ENCODE measurements around the gene HS3ST4. TPM values are rescaled to one million over a fixed set of nuclear protein-coding genes. Genes with fewer than 3 reads are reported as not detected.
"Not testable (repeated sequence)": the region's sequence is repeated elsewhere in the genome, so short reads cannot be mapped to it uniquely, and the experiment has no call there.

Gene HS3ST4
- total RNA-seq, 1 experiment from 2014 or later: not detected

- DNase-seq (ENCODE audit: low read depth): no peak
These were observed 37.6 kb downstream of the HS3ST4 start for GRCh38 chr16:25729188-25729915.

GRCh38 chr16:25730396-25730795 lies 38.6 kb downstream of the HS3ST4 start:
- DNase-seq (ENCODE audit: low read depth): no peak

- no peak for DNase-seq (ENCODE audit: low read depth)
These were observed 42.9 kb downstream of the HS3ST4 start for GRCh38 chr16:25734430-25735385.

GRCh38 chr16:25735645-25736044 lies 43.9 kb downstream of the HS3ST4 start:
- no peak for DNase-seq (ENCODE audit: low read depth)

GRCh38 chr16:25747160-25747758 lies 55.5 kb downstream of the HS3ST4 start:
- DNase-seq (ENCODE audit: low read depth): no peak

- no peak for DNase-seq (ENCODE audit: low read depth)
These were observed 56.4 kb downstream of the HS3ST4 start for GRCh38 chr16:25748092-25748654.

GRCh38 chr16:25750488-25751216 lies 58.9 kb downstream of the HS3ST4 start:
- DNase-seq (ENCODE audit: low read depth): no peak

GRCh38 chr16:25751230-25751835 lies 59.6 kb downstream of the HS3ST4 start:
- DNase-seq (ENCODE audit: low read depth): no peak

GRCh38 chr16:25764466-25764865 lies 72.7 kb downstream of the HS3ST4 start:
- DNase-seq (ENCODE audit: low read depth): no peak

GRCh38 chr16:25771216-25771615 lies 79.5 kb downstream of the HS3ST4 start:
- no peak for DNase-seq (ENCODE audit: low read depth)

- DNase-seq (ENCODE audit: low read depth): no peak
These were observed 80.2 kb downstream of the HS3ST4 start for GRCh38 chr16:25771812-25772568.

- DNase-seq (ENCODE audit: low read depth): not testable (repeated sequence)
These were observed 84.5 kb downstream of the HS3ST4 start for GRCh38 chr16:25776214-25776613.

- DNase-seq (ENCODE audit: low read depth): no peak
These were observed 91.5 kb downstream of the HS3ST4 start for GRCh38 chr16:25783226-25783625.

- no peak for DNase-seq (ENCODE audit: low read depth)
These were observed 93.6 kb downstream of the HS3ST4 start for GRCh38 chr16:25785361-25785760.

- DNase-seq (ENCODE audit: low read depth): no peak
These were observed 95.0 kb downstream of the HS3ST4 start for GRCh38 chr16:25786748-25787147.

GRCh38 chr16:25788637-25789036 lies 96.9 kb downstream of the HS3ST4 start:
- no peak for DNase-seq (ENCODE audit: low read depth)

- DNase-seq (ENCODE audit: low read depth): peak; percentile 26
These were observed 104.5 kb downstream of the HS3ST4 start for GRCh38 chr16:25796239-25796638.

GRCh38 chr16:25798065-25798464 lies 106.3 kb downstream of the HS3ST4 start:
- DNase-seq (ENCODE audit: low read depth): no peak

- DNase-seq (ENCODE audit: low read depth): no peak
These were observed 108.1 kb downstream of the HS3ST4 start for GRCh38 chr16:25799816-25800215.

- DNase-seq (ENCODE audit: low read depth): no peak
These were observed 120.5 kb downstream of the HS3ST4 start for GRCh38 chr16:25812215-25812614.
